ENCODE measurements around the gene OAS3. TPM values are rescaled to one million over a fixed set of nuclear protein-coding genes. Genes with fewer than 3 reads are reported as not detected.

The OAS3 gene
- total RNA-seq (2011; cell fraction: chromatin; rRNA removed; ENCODE audit: low replicate concordance): 1.1 and 3.1 TPM in 2 replicates
- 1.7 and 1.8 TPM in 2 replicates for total RNA-seq (2011; cell fraction: nucleolus; rRNA removed)
- total RNA-seq (2011; cell fraction: nucleoplasm; rRNA removed): 1.5 and 2.1 TPM in 2 replicates
- total RNA-seq (2014; rRNA removed) (1.3 and 1.9 TPM in 2 replicates), total RNA-seq (2014; rRNA removed; fragmentation: Illumina TruSeq; extraction: Trizol) (0.69 and 0.77 TPM in 2 replicates), total RNA-seq (2015; rRNA removed; fragmentation: Illumina TruSeq; extraction: Trizol) (0.83 and 1.0 TPM in 2 replicates), total RNA-seq (2021) (1.9 and 4.3 TPM in 2 replicates), polyA plus RNA-seq (2011; rRNA removed) (0.67 and 0.91 TPM in 2 replicates), polyA plus RNA-seq (2014; fragmentation: Illumina TruSeq; extraction: Trizol) (1.7 and 2.0 TPM in 2 replicates), polyA plus RNA-seq (2014; fragmentation: Nextera tagmentation; extraction: Ambion mirVana) (under 1 TPM; 0.21 to 0.39 TPM), polyA plus RNA-seq (2014; rRNA removed) (0.82 and 1.7 TPM in 2 replicates), polyA minus RNA-seq (2011; rRNA and poly(A)+ RNA removed) (0.39 and 1.6 TPM in 2 replicates), Bru-seq, nascent RNA (percentile 31 among the genes with signal in this experiment), BruChase-seq, experiment 1, labeled RNA remaining after a 2-hour chase (percentile 35 among the genes with signal in this experiment), BruChase-seq, experiment 2, labeled RNA remaining after a 6-hour chase (percentile 31 among the genes with signal in this experiment)
- 1.1 and 1.3 TPM in 2 replicates for polyA plus RNA-seq (2011; cell fraction: cytosol; rRNA removed)
- polyA plus RNA-seq (2011; cell fraction: nucleus; rRNA removed): 0.87 and 1.5 TPM in 2 replicates
- 2.0 and 7.6 TPM in 2 replicates for polyA plus RNA-seq (2012)
- polyA minus RNA-seq (2011; cell fraction: cytosol; rRNA and poly(A)+ RNA removed): 0.73 and 0.76 TPM in 2 replicates
- polyA minus RNA-seq (2011; cell fraction: nucleus; rRNA and poly(A)+ RNA removed): 1.00 and 1.5 TPM in 2 replicates
- long read RNA-seq, experiment 1, partial matches to known transcripts: 1 of 3 reads
- long read RNA-seq, experiment 1, other reads (novel, unspliced or antisense): 0 of 3 reads
- long read RNA-seq, experiment 2, partial matches to known transcripts: 2 of 4 reads
- long read RNA-seq, experiment 2, other reads (novel, unspliced or antisense): 2 of 4 reads
- long read RNA-seq, experiment 3: 0 reads

- DNase-seq (ENCODE audit: extremely low read depth in 1 of 4, low spot score in 3 of 4): peak; percentile 51 to 58 (median 56)
- ChIA-PET POLR2A (interaction anchor here (0.5 to 1.0 kb wide), 7 partner anchors 10 to 180 kb away, joined by 3 to 6 read pairs (median 3); partner anchors contain the start of gene OAS2), CTCF (ENCODE audit: low intra/inter-chr PET ratio) (no interaction called here)
- H3K4me3 ChIP-seq: peak within 1 kb of the TSS; percentile 47
- no TSS peak for BruUV-seq (replicated peaks)
- no peaks in the 10 kb centered on the region for H3K79me2 ChIP-seq (ENCODE audit: control insufficient read depth, insufficient read depth, low read length)
- 0 out of 3 replicates have a peak within 1 kb of the TSS, but pooled peaks have one; percentile 1 for H3K27ac ChIP-seq (ENCODE audit: extremely low read depth, low read depth, low read length)
- H2AFZ ChIP-seq (ENCODE audit: low read depth, low read length): peak within 1 kb of the TSS; percentile 89
- peak within 1 kb of the TSS; percentile 80 for H3K4me2 ChIP-seq (ENCODE audit: insufficient read depth, low read length)
- in situ Hi-C loops (cut with MboI) (no loop called here), intact Hi-C loops (cut with micrococcal nuclease) (no loop called here)
- H3K9ac ChIP-seq (ENCODE audit: insufficient read depth in 1 of 2, low read depth in 2 of 2, low read length in 2 of 2): peak within 1 kb of the TSS; percentile 35 to 89
- H3K27me3 ChIP-seq (ENCODE audit: control insufficient read depth in 2 of 2, insufficient read depth in 2 of 2, low read length in 2 of 2): peaks cover 6 to 21% of the 10 kb centered on the region in 2 experiments; a peak in 4 of 5 replicates
- no peaks in the 10 kb centered on the region for H3K36me3 ChIP-seq (ENCODE audit: control insufficient read depth, insufficient read depth, low read length)
- 3% methylated on average over 50 of the region's 50 CpGs for WGBS (ENCODE audit: insufficient coverage, low coverage, missing lambda C conversion rate)
- 0 out of 2 replicates have a peak, but pooled peaks cover 3% of the 10 kb centered on the region for H4K20me1 ChIP-seq (replicated peaks; ENCODE audit: control insufficient read depth, insufficient read depth, low read length)
- peak; percentile 91 for ATAC-seq
- no peaks in the 10 kb centered on the region for H3K9me3 ChIP-seq (replicated peaks; ENCODE audit: control insufficient read depth, insufficient read depth, low read depth, low read length)
- no peak for FAIRE-seq
- H3K9me1 ChIP-seq (ENCODE audit: control insufficient read depth, insufficient read depth, low read length): no peaks in the 10 kb centered on the region
- H3K4me1 ChIP-seq (replicated peaks in 1 of 2; ENCODE audit: control insufficient read depth in 2 of 2, insufficient read depth in 2 of 2, low read length in 2 of 2): peaks cover 4 to 7% of the 10 kb centered on the region in 2 experiments; a peak in 4 of 5 replicates
- TF ChIP-seq FOXK2 (conservative IDR thresholded peaks at IDR 0.05 in 1 of 2, IDR thresholded peaks at IDR 0.05 in 1 of 2; ENCODE audit: low read depth in 2 of 2): no peak
- TF ChIP-seq ATF1 (CRISPR knock-in tag; IDR thresholded peaks at IDR 0.05): no peak
- TF ChIP-seq ATF1 (tag; IDR thresholded peaks at IDR 0.05): peak; percentile 39; the same call in 1 of the 2 replicates
- TF ChIP-seq, protein P1, sequence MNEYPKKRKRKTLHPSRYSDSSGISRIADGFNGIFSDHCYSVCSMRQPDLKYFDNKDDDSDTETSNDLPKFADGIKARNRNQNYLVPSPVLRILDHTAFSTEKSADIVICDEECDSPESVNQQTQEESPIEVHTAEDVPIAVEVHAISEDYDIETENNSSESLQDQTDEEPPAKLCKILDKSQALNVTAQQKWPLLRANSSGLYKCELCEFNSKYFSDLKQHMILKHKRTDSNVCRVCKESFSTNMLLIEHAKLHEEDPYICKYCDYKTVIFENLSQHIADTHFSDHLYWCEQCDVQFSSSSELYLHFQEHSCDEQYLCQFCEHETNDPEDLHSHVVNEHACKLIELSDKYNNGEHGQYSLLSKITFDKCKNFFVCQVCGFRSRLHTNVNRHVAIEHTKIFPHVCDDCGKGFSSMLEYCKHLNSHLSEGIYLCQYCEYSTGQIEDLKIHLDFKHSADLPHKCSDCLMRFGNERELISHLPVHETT (CRISPR knock-in tag; conservative IDR thresholded peaks at IDR 0.05 in 1 of 2, IDR thresholded peaks at IDR 0.05 in 1 of 2): no peak
- TF ChIP-seq, protein P2, sequence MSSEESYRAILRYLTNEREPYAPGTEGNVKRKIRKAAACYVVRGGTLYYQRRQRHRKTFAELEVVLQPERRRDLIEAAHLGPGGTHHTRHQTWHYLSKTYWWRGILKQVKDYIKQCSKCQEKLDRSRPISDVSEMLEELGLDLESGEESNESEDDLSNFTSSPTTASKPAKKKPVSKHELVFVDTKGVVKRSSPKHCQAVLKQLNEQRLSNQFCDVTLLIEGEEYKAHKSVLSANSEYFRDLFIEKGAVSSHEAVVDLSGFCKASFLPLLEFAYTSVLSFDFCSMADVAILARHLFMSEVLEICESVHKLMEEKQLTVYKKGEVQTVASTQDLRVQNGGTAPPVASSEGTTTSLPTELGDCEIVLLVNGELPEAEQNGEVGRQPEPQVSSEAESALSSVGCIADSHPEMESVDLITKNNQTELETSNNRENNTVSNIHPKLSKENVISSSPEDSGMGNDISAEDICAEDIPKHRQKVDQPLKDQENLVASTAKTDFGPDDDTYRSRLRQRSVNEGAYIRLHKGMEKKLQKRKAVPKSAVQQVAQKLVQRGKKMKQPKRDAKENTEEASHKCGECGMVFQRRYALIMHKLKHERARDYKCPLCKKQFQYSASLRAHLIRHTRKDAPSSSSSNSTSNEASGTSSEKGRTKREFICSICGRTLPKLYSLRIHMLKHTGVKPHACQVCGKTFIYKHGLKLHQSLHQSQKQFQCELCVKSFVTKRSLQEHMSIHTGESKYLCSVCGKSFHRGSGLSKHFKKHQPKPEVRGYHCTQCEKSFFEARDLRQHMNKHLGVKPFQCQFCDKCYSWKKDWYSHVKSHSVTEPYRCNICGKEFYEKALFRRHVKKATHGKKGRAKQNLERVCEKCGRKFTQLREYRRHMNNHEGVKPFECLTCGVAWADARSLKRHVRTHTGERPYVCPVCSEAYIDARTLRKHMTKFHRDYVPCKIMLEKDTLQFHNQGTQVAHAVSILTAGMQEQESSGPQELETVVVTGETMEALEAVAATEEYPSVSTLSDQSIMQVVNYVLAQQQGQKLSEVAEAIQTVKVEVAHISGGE (CRISPR knock-in tag; IDR thresholded peaks at IDR 0.05): peak in 1 of 3 experiments; percentile 75; a peak in 2 of 6 replicates
- TF ChIP-seq NFIC (IDR thresholded peaks at IDR 0.05): peak; percentile 35
- no peak for TF ChIP-seq XRCC5 (IDR thresholded peaks at IDR 0.05; ENCODE audit: low read depth, low read length)
- TF ChIP-seq SNAPC5 (CRISPR knock-in tag; IDR thresholded peaks at IDR 0.05): no peak
Observed at GRCh38 chr12:112937741-112938719, at the start of gene OAS3. TSS of gene OAS3 (plus strand) at chr12:112938474. CDS start at chr12:112938531, 57 bp downstream.
